SK-N-DZ (cell line): ENCODE measurements around the gene CNOT8.
"Not testable (repeated sequence)": the region's sequence is repeated elsewhere in the genome, so short reads cannot be mapped to it uniquely, and the experiment has no call there.

Experiments
- DNase-seq: peaks from one replicate; pipeline ENCODE4 v3.0.0-alpha.2; 2015; ENCODE audit warnings: low spot score

Gene CNOT8

DNA sequence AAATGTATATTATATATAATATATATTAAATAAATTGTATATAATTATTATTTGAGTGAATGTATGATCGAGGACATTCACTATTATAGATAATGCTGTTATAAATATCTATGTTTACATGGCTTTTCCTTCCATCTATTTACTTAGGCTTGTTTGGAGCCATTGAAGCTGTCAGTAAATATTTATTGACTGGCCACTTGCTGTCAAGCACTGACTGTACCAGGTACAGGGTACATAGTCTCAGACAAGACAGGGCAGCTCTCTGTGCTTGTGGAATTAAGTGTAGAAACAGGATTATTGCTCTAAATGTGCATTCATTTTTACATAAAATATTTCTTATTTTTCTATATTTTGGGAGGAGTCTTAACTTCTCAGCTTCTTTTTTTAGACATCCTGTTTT is 24.4 kb upstream of the CNOT8 start:
- DNase-seq: no peak

GRCh38 chr5:154835701-154836052 is 22.8 kb upstream of the CNOT8 start:
- not testable (repeated sequence) for DNase-seq

DNA sequence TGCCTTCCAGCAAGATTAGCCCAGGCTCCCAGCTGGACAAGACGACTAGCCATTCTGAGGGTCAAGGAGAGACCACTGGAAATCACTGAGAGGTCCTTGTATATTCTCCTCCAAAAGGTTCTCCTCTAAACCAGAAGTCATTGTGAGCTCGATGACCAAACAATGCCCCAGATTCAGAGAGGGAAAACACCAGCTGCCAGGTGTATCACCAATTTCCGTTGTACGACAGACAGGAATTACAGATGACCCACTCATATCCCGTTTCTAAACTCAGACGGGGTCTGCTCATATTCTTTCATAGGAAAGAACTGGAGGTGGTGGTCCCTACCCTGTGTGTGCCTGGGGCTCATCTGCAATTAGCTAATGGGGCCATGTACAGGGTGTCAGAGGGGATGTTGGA is 22.2 kb upstream of the CNOT8 start:
- no peak for DNase-seq

DNA sequence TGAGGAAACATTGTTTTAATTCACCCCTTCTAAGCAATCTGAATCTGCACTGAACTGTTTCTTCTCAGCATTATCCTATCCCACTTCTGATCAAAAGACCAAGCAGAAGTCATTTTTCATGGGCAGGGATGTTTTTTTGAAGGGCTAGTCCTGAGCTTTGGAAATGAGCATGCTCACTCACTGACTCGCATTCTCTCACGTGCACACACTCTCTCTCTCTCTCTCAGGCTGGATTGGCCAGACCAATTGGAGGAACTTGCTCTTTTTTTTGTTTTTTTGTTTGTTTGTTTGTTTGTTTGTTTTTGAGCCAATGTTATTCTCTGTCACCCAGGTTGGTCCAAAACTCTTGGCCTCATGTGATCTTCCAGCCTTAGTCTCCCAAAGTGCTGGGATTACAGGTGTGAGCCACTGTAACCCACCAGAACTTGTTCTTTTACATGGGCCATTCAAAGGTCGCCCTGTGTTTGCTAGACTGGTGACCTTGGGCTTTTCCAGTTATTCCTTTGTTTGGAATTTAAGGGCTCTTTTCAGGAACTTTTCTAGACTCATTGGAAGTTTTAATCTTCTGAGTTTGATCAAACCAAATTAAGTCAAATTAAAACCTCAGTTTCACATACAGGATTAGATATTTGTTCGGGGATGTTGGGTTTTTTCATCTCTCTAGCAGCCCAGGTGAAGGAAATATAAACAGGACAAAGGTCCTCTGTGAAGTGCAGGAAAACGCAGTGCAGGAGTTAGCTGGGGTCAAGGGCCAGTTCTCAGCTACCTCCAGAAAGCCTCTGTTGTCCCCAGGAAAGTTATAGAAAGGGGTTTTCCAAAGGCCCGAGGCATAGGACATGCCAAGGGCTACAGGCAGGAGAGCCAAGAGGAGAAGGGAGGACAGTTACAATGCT is 21.2 kb upstream of the CNOT8 start:
- no peak for DNase-seq

DNA sequence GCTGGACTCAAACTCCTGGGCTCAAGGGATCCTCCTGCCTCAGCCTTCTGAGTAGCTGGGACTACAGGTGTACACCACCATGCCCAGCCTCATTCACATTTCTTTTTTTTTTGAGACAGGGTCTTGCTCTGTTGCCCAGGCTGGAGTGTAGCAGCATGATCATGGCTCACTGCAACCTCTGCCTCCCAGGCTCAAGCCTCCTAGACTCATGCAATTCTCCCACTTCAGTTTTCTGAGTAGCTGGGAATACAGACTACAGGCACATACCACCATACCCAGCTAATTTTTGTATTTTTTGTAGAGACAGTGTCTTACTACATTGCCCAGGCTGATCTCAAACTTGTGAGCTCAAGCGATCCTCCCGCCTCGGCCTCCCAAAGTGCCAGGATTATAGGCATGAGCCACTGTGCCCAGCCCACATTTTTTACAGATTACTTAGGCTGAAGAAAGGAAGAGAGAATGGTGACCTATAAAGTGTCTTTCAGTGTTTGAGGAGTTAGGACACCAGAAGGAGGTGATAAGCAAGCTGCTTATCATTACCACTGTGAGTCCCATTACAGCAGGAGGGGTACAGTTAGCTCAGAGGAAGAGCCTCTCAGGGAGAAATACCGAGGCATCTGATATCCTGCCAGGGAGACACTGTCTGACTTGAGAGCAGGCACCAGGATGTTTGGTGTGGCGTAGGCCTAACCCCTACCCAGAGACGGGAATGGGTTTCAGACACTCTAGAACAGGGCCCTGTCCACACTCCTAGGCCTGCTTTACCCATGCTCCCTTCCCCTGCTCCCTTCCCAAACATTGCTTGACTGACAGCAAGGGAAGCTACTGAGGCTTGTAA is 17.8 kb upstream of the CNOT8 start:
- no peak for DNase-seq

- DNase-seq: no peak
Observed at GRCh38 chr5:154841273-154841661, 17.2 kb upstream of the CNOT8 start.

DNA sequence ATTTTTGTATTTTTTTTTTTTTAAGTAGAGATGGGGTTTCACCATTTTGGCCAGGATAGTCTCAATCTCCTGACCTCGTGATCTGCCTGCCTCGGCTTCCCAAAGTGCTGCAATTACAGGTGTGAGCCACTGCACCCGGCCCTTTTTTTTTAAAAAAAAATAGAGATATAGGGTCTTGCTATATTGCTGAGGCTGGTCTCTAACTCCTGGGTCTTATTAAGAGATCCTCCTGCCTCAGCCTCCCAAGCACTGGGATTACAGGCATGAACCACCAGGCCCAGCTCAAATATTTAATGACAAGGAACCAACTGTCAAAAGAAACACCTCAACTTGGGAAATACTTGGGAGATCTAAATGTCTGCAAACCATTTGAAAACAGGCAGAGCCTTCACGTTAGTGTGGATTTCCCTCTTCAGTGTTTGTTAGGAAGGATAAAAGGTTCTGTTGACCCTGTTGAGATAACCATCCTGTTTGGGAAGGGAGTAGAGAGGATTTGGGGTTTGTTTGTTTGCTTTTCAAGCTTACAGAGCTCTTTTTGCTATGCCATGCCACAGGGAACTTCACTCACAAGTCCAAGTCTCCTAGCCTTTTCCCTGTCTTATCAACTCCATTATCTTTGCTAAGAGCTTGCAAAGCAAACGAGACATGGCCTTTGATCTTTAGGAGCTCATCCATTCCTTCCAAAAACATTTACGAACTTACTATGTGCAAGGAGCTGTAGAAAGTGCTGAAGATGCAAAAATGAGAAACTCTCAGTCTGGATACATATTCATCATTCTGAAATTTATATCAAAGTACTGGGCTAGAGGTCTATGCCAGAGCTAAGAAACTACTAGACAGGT is 15.5 kb upstream of the CNOT8 start:
- DNase-seq: no peak

DNA sequence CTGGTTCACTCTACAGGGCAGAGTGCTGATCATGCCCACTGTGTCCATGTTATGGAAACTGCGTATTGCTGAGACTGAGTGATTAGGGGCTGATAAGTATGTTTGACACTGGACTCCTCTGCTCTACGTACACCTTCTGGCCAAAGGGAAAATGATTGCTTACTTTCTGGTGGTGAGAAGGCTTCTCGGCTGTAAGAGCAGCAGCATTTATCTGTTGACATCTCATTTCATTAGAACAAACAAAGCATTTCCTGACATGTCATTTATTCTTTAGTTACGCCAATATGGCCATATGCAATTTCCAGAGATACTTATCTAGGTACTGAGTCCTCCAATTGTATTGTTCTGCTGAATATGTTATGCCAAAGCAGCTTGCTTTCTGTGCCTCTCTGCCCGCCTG is 13.6 kb upstream of the CNOT8 start:
- DNase-seq: peak; percentile 64

DNA sequence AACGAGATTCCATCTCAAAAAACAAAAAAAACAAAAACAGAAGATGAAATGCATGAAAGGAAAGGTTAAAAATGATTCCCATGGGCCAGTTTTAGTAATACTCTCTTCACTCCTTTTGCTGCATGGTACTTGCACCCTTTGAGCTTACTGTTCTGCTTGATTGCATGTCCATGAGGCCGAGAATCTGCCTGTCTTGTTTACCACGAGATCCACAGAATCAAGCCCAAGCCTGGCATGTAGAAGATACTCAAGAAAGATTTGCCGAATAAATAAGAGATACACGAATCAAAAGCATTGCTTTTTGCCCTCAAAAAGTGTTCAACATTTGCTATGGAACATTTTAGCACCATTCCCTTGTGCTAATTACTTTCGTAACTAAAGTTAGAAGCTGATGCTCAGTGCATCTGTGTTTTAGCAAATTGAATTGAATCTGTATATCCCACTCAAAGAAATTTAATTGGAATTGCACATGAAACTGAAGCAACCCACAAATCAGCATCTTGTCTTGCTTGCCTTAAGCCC is 9.1 kb upstream of the CNOT8 start:
- DNase-seq: no peak

DNA sequence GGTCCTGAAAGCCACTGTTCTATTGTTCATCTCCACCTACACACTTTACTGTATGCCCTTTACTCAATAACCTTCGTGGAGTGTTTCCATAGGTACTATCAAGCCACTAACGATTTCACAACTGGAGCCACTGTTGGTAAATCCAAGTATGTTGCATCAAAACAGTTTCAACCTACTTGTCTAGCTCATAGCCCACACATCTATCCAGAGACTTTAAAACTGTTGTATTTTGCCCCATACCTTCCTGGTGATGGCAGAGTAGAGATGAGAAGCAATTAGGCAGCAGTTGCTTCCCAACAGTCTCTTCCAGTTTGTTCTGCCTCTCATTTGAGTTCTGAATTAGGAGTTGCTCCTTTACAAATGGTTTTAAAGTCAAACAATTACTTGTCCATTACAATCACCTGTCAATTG is 8.6 kb upstream of the CNOT8 start:
- no peak for DNase-seq

DNA sequence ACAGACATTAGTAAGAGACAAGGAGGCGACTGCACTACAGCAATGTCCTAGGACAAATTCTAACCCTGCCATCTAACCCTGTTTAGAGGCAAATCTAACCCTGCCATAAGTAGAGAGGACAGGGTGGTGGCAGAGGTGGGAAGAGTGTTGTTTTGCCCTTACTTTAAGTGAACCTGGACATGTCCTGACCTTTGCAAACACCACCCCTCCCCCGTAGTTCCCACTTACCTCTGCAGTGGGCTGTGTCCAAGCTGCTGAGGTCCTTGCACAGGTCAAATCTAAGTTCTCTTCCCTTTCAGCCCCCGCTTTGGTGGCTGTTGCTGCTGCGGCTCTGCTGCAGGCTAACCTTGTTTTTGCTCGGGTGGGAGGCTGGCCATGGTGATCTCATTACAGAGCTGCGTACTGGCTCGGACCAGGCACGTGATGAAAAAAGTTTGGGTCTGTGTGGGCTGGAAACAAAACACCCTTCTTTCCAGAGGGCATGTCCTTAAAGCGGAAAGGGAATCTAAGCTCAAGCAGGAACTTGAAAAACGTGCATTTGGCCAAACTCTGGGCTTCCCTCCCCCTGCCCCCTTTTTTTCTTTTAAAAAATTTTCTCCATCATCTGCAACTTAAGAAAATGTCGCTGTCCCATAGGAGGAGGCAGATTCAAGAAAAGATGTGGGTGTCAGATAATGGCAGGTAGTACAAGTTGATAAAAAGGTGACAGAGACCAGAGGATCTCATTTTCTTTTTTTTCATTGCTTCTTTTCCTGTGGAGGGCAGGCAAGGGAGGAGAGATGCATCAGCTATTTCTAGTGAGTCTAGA is 8.0 kb upstream of the CNOT8 start, which contains the start of gene FAXDC2:
Gene FAXDC2 (minus strand): TSS at position 349 of the 808 bp plus-strand sequence. CDS start 12,425 bp downstream, outside the sequence.
- DNase-seq: peak; percentile 71

DNA sequence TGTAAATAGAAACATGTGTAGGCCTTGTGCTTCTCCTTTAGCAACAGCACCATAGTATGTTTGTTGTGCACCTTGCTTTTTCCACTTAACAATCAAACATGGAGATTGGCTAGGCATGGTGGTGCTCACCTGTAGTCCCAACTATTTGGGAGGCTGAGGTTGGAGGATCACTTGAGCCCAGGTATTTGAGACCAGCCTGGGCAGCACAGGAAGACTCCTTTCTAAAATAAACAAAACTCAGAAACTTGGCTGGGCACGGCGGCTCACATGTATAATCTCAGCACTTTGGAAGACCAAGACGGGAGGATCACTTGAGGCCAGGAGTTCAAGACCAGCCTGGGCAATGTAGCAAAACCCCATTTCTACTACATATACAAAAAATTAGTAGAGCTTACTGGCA is 7.1 kb upstream of the CNOT8 start:
- no peak for DNase-seq

DNA sequence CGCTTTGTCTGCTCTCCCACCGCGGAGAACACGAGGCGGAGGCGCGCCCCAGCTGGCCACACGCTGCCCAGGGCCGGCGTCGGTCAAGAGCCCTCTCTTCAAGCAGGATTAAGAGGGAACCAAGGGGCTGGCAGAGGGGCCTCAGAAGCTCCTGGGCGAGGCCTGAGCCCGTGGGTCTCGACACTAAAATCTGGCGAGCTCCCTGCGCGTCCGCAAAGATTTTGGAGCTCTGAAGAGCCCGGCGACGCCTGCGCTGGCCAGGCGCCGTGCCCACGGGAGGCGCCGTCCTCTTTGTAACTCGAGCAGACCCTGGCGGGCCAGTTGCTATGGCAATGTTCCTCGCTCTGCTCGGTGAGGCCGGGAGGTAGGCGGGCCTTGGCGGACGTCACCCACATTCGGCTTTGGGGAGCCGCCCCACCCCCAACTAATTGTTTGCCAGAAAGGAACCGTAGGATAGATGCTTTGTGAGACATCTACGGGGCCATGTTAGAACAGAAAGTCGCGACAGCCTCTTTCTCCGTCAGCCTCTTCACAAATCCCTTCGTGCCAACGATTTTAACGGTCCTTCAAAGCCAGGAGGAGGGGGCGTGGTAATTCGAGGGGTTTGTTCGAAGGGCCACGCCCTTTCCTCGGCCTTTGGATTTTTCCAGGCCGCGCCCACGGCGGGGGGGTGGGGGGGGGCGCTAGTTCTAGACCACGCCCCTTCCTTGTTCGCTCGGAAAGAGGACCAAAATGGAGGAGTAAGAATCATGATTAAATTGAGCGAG is 714 bp upstream of the CNOT8 start:
- peak; percentile 98 for DNase-seq

DNA sequence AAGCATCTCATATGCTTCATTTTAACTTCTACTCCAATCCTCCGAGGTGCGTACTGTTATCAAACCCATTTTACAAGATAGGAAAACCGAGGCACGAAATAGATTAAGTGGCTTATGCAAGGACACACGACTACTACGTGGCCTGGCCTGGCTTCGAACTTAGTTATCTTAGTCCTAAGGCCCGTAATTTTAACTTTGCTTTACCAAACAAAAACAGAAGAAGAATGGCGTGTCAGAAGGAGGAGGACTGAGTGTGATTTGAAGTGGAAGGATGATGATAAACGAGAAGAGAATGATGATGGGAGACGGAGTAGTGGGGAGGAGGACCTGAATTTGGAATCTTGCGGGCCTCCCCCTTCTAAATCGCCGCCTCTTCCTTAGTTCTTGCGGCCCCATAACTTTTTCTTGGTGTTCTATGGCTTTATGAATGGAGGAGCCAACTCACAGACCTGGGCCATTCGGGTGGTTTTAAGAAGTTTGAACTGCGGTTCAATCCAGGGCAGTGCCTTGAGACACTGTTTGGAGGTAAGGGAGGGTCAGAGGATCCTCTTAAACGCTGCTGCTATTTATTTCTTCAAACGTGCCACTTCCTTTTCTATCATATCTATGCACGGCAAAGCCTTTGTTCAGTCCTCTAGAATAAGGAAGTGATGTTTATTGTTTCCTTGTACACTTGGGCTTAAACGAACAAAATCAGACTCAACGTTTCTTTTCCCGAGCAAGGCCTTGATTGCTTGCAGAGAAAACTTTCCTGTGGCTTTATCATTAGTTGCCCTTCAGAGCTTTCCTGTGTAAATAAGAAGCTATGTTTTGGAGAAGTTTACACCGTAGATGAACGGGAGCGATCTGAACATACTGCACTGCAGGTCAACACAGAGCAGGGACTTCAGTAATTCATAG is 795 bp downstream of the CNOT8 start:
- no peak for DNase-seq

DNA sequence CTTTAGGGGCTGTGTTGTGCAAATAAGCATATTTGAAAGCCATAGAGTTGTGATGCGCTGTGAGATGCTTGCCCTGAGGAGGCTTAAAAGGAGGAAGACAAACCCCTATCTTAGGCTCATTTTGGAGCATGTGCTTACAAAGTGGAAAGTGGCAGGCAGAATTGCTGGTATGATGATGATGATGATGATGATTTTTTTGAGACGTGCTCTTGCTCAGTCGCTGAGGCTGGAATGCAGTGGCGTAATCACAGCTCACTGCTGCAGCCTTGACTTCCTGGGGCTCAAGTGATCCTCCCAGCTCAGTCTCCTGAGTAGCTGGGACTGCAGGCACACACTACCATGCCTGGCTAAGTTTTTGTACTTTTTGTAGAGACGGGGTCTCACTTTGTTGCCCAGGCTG is 1.7 kb downstream of the CNOT8 start:
- no peak for DNase-seq

DNA sequence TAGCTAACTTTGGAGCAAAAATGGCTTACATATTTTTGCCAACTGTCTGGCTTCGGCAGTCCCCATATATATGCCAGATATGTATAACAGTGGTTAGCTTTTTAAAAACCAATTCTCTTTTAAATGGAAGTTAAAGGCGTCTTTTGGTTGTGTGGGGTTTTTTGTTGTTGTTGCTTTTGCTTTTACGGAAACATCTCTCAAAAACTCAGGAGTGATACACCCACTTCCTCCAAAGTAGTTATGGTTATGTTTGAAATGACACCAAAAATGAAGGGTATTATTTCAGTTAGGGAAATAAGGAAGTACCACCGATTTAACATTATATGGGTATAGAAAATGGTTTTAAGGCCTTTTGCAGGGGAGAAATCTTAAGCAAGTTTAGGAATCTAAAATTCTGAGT is 2.3 kb downstream of the CNOT8 start:
- DNase-seq: no peak

DNA sequence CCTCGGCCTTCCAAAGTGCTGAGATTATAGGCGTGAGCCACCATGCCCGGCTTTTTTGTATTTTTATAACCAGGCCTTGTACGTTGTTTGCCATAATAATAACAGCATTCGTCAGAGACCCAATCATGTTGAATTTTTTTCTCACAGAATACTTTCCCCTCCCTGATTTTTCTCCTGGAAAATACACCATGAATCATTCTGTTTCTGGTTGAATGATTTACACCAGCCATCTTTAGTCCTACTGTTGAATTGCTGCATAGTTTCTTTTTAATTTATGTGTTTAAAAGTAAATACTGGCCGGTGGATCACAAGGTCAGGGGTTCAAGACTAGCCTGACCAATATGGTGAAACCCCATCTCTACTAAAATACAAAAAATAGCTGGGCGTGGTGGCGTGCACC is 3.5 kb downstream of the CNOT8 start:
- DNase-seq: no peak

DNA sequence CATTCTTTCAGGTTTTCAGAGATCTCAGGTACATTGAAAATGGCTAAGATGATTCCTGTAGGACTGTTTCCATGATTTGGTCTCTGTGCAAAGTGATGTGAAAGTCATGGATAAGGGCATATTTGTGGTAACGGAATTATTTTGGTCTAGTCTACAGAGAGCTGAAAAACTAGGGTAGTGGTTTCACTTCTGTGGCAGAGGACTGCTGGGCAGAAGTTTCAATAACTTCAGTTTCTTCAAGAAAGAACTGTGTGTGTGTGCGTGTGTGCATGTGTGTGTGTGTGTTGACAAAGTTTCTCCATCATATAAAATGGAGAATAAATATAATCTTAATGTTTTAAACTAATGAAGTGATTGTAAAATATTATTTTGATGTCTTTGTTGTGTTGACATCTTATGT is 4.3 kb downstream of the CNOT8 start:
- DNase-seq: no peak
